HepG2 (cell line): ENCODE measurements around the gene CCM2.

Experiments
- CTCF ChIP-seq: sonication (generic); formaldehyde crosslinking; IDR thresholded peaks from 2 replicates; pipeline ENCODE4 v1.5.0; 2020; ENCODE audit warnings: mild to moderate bottlenecking, missing genetic modification reagents, moderate library complexity
- MAX ChIP-seq: IDR thresholded peaks from 2 replicates; pipeline ENCODE4 v1.6.1; 2012; ENCODE audit warnings: inconsistent platforms
- POLR2AphosphoS5 ChIP-seq: IDR thresholded peaks from 2 replicates; pipeline ENCODE4 v1.6.1; 2012; ENCODE audit warnings: low read depth, low read length
- USF2 ChIP-seq, 2 experiments: sonication (generic) in 1 of 2; formaldehyde crosslinking in 1 of 2; IDR thresholded peaks; 2 replicates each; pipeline versions ENCODE4 v1.5.1 to v1.6.1; 2011 to 2020; ENCODE audit warnings: borderline replicate concordance in 1 of 2, low read depth in 1 of 2, low read length in 1 of 2, mild to moderate bottlenecking in 1 of 2, missing genetic modification reagents in 1 of 2, moderate library complexity in 1 of 2
- ZNF224 ChIP-seq: sonication (generic); formaldehyde crosslinking; IDR thresholded peaks from 2 replicates; pipeline ENCODE4 v1.5.0; 2020; ENCODE audit warnings: mild to moderate bottlenecking, missing genetic modification reagents

GRCh38 chr7:45103958-45104843 is 104.2 kb downstream of the CCM2 start:
- TF ChIP-seq MAX (no peak), USF2 (IDR thresholded peaks at IDR 0.05; ENCODE audit: low read depth, low read length) (no peak), USF2 (CRISPR knock-in tag; IDR thresholded peaks at IDR 0.05; ENCODE audit: borderline replicate concordance) (no peak), POLR2AphosphoS5 (no peak), CTCF (CRISPR knock-in tag) (no peak), ZNF224 (CRISPR knock-in tag) (no peak)
